Heart left ventricle (tissue), 16 donors: ENCODE results near the gene RFX6. TPM values are rescaled to one million over a fixed set of nuclear protein-coding genes. Genes with fewer than 3 reads are reported as not detected.

ENCODE experiments used
- ATAC-seq, 4 donors: fragments of 200-7000 bp; cut with Tn5 transposase; one replicate each; pipeline ENCODE4 v1.9.1; 2020 to 2022; ENCODE audit warnings: moderate library complexity in 4 of 4, mild to moderate bottlenecking in 3 of 4, moderate number of reproducible peaks in 1 of 4
- DNase-seq, 5 donors: peaks; one replicate each; pipeline ENCODE4 v3.0.0-alpha.2; 2020
- H3K27ac ChIP-seq, 12 donors: fragments of 200-600 bp; sonication (generic) in 4 of 12; one replicate each; pipeline versions ENCODE4 v1.5.0 to v1.8.0; 2016 to 2022; ENCODE audit warnings: mild to moderate bottlenecking in 2 of 12
- H3K27me3 ChIP-seq, 9 donors: fragments of 200-600 bp; sonication (generic) in 2 of 9; one replicate each; pipeline versions ENCODE4 v1.5.1 to v1.8.0; 2016 to 2022; ENCODE audit warnings: mild to moderate bottlenecking in 3 of 9
- H3K36me3 ChIP-seq, 9 donors: fragments of 200-600 bp; sonication (generic) in 2 of 9; one replicate each; pipeline versions ENCODE4 v1.5.0 to v1.8.0; 2018 to 2022; ENCODE audit warnings: mild to moderate bottlenecking in 2 of 9
- H3K4me1 ChIP-seq, 12 donors: fragments of 200-600 bp; sonication (generic) in 4 of 12; one replicate each; pipeline versions ENCODE4 v1.5.0 to v1.8.0; 2016 to 2022; ENCODE audit warnings: mild to moderate bottlenecking in 3 of 12
- H3K4me3 ChIP-seq, 12 donors: fragments of 200-600 bp; sonication (generic) in 4 of 12; one replicate each; pipeline versions ENCODE4 v1.5.0 to v1.8.0; 2017 to 2022; ENCODE audit warnings: mild to moderate bottlenecking in 9 of 12, moderate library complexity in 4 of 12
- H3K9me3 ChIP-seq, 12 donors: fragments of 200-600 bp; sonication (generic) in 4 of 12; one replicate each; pipeline versions ENCODE4 v1.5.0 to v1.8.0; 2016 to 2022; ENCODE audit warnings: mild to moderate bottlenecking in 1 of 12
- CTCF ChIP-seq, 12 donors: fragments of 200-600 bp; sonication (generic) in 4 of 12; IDR thresholded peaks; one replicate each; pipeline versions ENCODE4 v1.5.0 to v1.8.0; 2018 to 2022; ENCODE audit warnings: antibody characterized with exemption in 12 of 12, mild to moderate bottlenecking in 5 of 12
- POLR2A ChIP-seq, 2 donors: fragments of 450-650 bp; IDR thresholded peaks; one replicate each; pipeline ENCODE4 v1.6.1; 2017; ENCODE audit warnings: antibody characterized with exemption in 2 of 2, mild to moderate bottlenecking in 2 of 2, moderate library complexity in 2 of 2
- WGBS, 4 donors: extraction: QIAGEN DNeasy Blood & Tissue Kit in 2 of 4; methylation state at CpG; one replicate each; pipeline versions ENCODE4 v1.1.5 to v1.1.7; 2013 to 2018; 5-methylcytosine and 5-hydroxymethylcytosine counted together
- intact Hi-C, 10 donors: fragments of 100-400 bp; cut with DNase I; formaldehyde crosslinking; loops; one replicate each; pipeline versions ENCODE4 v1.11.1 to v1.14.2; 2022
- polyA plus RNA-seq, 2 donors: library from polyadenylated mRNA; stranded (reverse); fragments of 200-250 nt; gene quantifications; one replicate each; pipeline ENCODE4 v1.2.3, GENCODE V29; 2013
- total RNA-seq, 9 donors: library from RNA; depleted of rRNA in 2 of 9; stranded (reverse); fragments of >200 nt in 2 of 9; fragmentation: NEBNext Ultra II Directional in 3 of 9; extraction: Animal tissue kit (Norgen Biotek cat#: 25700) in 3 of 9; gene quantifications; one replicate each; pipeline versions ENCODE4 v1.1.0 to v1.2.4, GENCODE V29; 2016 to 2023
- donor health status: ischemic (EF 13 %, LVEDD 7.1; RV severe dilation, severe dysfunction).
- donor health status: healthy with polysubstance abuse.
- donor health status: DM: no; HTN: yes; CAD: no.
- donor health status: DM: no; HTN: no; CAD: no.
- donor health status: ischemic (EF 25% LVEDD 6.9; RV normal size, moderate dysfunction).
- donor health status: ischemic (EF 25% LVEDD 5.7; RV mildly dilated, moderate dysfunction).
- donor health status: healthy.
- donor health status: DM: yes; HTN: yes; CAD: no.
- donor health status: ischemic (EF 35%, LVEDD 5.7; RV mildly dilated, moderate dysfunction).
- donor health status: nonischemic (EF 11% LVEDD 7.7; RV severe dilation, severe dysfunction).
- donor health status: DM: yes; HTN: yes; CAD: no.
- donor health status: PGD.
- donor health status: ischemic (EF 29% LVEDD 5.4; RV normal size, mild dysfunction).
- donor health status: nonischemic (EF 23%, LVEDD 6.1; RV moderate dilation, normal function).

Gene RFX6
- total and polyA plus RNA-seq, 11 donors, result not detected

DNA sequence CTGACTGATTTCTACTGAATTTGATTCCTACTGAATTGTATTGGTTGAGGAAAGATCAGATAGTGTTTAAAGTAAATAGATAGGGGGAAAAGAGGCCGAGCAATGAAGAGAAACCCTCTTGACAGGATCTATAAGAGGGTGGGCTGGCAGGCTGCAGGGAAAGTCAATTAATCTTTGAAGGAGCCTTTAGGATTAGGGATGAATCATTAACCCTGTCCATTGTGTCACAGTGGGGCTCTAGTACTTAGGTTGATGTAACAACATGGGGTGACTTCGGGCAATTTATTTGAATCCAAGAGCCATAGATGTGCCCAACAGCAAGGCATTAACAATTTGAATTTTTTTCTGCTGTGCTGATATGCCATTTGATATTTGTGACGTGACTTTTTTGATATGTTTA, 7.5 kb downstream of the RFX6 start:
- WGBS, 4 donors, result 69 to 76% (median 73%) methylated on average over 3 of the region's 3 CpGs
- Histone ChIP-seq H3K36me3 (no peaks in the 10 kb centered on the region), H3K4me1 (no peaks in the 10 kb centered on the region), H3K27ac (no peak overlapping the region), H3K27me3 (peaks cover 0 to 6% (median 0%) of the 10 kb centered on the region in 9 donors), H3K9me3 (no peaks in the 10 kb centered on the region), H3K4me3 (no peak overlapping the region)
- DNase-seq, result no peak
- TF ChIP-seq POLR2A (IDR thresholded peaks at IDR 0.05) (no peak), CTCF (IDR thresholded peaks at IDR 0.05) (no peak)
- no peak for ATAC-seq
- intact Hi-C loops, result loop anchor here in 1 of 10 donors (5.0 kb wide), 1 partner anchor 88 kb away; no protein-coding TSS in a partner anchor

DNA sequence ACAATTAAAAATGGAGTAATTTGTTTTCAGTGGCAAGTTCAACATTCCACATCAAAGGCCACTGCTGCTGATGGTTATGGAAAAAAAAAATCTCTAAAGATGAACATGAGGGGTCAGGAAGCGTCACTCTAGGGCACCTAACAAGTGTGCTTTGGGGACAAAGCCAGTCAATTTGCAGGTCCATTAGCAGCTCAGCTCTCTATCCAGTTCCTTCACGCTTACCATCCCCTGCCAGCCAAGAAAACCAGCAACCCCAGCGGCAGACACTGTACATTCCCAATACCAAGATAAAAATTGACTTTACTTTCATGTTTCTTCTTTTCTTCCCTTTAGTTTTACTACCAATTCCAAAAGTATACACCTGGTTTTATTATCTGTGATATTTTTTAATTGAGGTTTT, 10.1 kb downstream of the RFX6 start:
- no peaks in the 10 kb centered on the region for H3K36me3 ChIP-seq
- H3K4me3 ChIP-seq, result no peak overlapping the region
- H3K9me3 ChIP-seq, result no peaks in the 10 kb centered on the region
- H3K27ac ChIP-seq, result no peak overlapping the region
- TF ChIP-seq CTCF (IDR thresholded peaks at IDR 0.05), result no peak
- no peak for TF ChIP-seq POLR2A (IDR thresholded peaks at IDR 0.05)
- DNase-seq (no peak), ATAC-seq (no peak)
- 44 to 46% (median 45%) methylated on average over 3 of the region's 3 CpGs for WGBS, 4 donors
- intact Hi-C loops, result no loop called here
- no peaks in the 10 kb centered on the region for H3K4me1 ChIP-seq
- H3K27me3 ChIP-seq, result peaks cover 0 to 3% (median 0%) of the 10 kb centered on the region in 9 donors

- Histone ChIP-seq H3K4me1 (no peaks in the 10 kb centered on the region), H3K9me3 (no peaks in the 10 kb centered on the region), H3K4me3 (no peak overlapping the region), H3K36me3 (no peaks in the 10 kb centered on the region), H3K27me3 (peaks cover 0 to 3% (median 0%) of the 10 kb centered on the region in 9 donors), H3K27ac (no peak overlapping the region)
- intact Hi-C loops, result no loop called here
- ATAC-seq (no peak), DNase-seq (no peak)
- TF ChIP-seq POLR2A (IDR thresholded peaks at IDR 0.05), result no peak
- TF ChIP-seq CTCF (IDR thresholded peaks at IDR 0.05), result no peak
- 13 to 39% (median 21%) methylated on average over 1 of the region's 1 CpG for WGBS, 4 donors
Observed at GRCh38 chr6:116887894-116888293, 10.9 kb downstream of the RFX6 start.

DNA sequence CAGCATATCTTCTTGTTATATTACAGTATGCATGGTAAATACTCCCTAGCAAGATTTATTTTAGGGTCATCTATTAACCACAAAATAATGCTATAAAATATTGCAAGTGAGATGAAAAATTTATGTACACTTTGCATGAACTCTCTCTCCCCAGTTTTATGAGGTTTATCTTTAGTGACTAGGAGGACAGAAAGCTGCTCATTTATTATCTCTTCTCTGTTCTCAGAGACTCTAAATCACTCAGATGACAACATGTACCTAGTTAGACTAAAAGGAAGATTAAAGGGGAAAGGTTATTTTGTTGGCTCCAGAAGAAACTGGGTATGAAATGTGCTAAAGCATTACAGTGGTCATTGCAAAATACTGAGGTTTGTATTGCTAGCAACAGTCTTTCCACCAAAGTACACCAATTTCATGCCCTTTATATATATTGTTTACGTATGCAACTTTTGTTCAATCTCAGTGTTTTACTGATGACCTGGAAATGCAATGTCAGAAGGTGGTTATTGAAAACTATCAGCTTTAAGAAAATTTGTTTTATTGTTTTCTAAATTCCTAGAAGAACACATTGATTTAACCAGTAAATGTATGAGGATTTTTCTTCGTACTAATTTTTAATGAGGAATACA, 11.8 kb downstream of the RFX6 start:
- no peaks in the 10 kb centered on the region for H3K36me3 ChIP-seq
- intact Hi-C loops, result no loop called here
- H3K4me3 ChIP-seq, result no peak overlapping the region
- H3K4me1 ChIP-seq, result no peaks in the 10 kb centered on the region
- peaks cover 0 to 4% (median 0%) of the 10 kb centered on the region in 9 donors for H3K27me3 ChIP-seq
- H3K27ac ChIP-seq, result no peak overlapping the region
- H3K9me3 ChIP-seq, result no peaks in the 10 kb centered on the region
- 63 to 92% (median 88%) methylated on average over 2 of the region's 2 CpGs for WGBS, 4 donors
- no peak for DNase-seq
- ATAC-seq, result no peak
- TF ChIP-seq CTCF (IDR thresholded peaks at IDR 0.05) (no peak), POLR2A (IDR thresholded peaks at IDR 0.05) (no peak)
